Parathyroid adenoma (tissue), 2 donors: ENCODE data around the gene TGFBR1.

Experiments used
- H2AFZ ChIP-seq: fragments of 300-600 bp; sonication (generic); one replicate; pipeline ENCODE4 v1.7.0; 2017; ENCODE audit warnings: antibody characterized with exemption, mild to moderate bottlenecking
- H3K27ac ChIP-seq: fragments of 300-600 bp; sonication (generic); one replicate; pipeline ENCODE4 v1.7.0; 2017
- H3K27me3 ChIP-seq: fragments of 300-600 bp; sonication (generic); one replicate; pipeline ENCODE4 v1.7.0; 2017; ENCODE audit warnings: low read length; ENCODE audit not compliant: control insufficient read depth, insufficient read depth
- H3K36me3 ChIP-seq: fragments of 300-600 bp; sonication (generic); one replicate; pipeline ENCODE4 v1.7.0; 2017; ENCODE audit warnings: low read length; ENCODE audit not compliant: control insufficient read depth, insufficient read depth
- H3K4me1 ChIP-seq: fragments of 300-600 bp; sonication (generic); one replicate; pipeline ENCODE4 v1.7.0; 2017; ENCODE audit warnings: control low read depth
- H3K4me2 ChIP-seq: fragments of 300-600 bp; sonication (generic); one replicate; pipeline ENCODE4 v1.7.0; 2017; ENCODE audit warnings: low read length
- H3K4me3 ChIP-seq: fragments of 300-600 bp; sonication (generic); one replicate; pipeline ENCODE4 v1.7.0; 2017; ENCODE audit warnings: low read depth, low read length
- H3K79me2 ChIP-seq: fragments of 300-600 bp; sonication (generic); one replicate; pipeline ENCODE4 v1.7.0; 2017; ENCODE audit warnings: control low read depth
- H3K9ac ChIP-seq: fragments of 300-600 bp; sonication (generic); one replicate; pipeline ENCODE4 v1.7.0; 2017; ENCODE audit warnings: mild to moderate bottlenecking
- H3K9me3 ChIP-seq: fragments of 300-600 bp; sonication (generic); one replicate; pipeline ENCODE4 v1.7.0; 2017; ENCODE audit warnings: low read length; ENCODE audit not compliant: control insufficient read depth
- CTCF ChIP-seq: fragments of 300-600 bp; sonication (generic); IDR thresholded peaks from one replicate; pipeline ENCODE4 v1.7.0; 2017; ENCODE audit warnings: antibody characterized with exemption, mild to moderate bottlenecking
- donor health status: primary hyperparathyroidism.

Gene TGFBR1

GRCh38 chr9:99184475-99185347, 79.8 kb downstream of the TGFBR1 start:
- Histone ChIP-seq H3K36me3 (no peaks in the 10 kb centered on the region), H3K4me1 (no peaks in the 10 kb centered on the region), H3K27ac (no peak overlapping the region), H3K79me2 (no peaks in the 10 kb centered on the region), H3K27me3 (no peaks in the 10 kb centered on the region), H3K9ac (no peak overlapping the region), H3K9me3 (no peaks in the 10 kb centered on the region), H2AFZ (peak overlapping the region; percentile 65), H3K4me2 (peak overlapping the region; percentile 56), H3K4me3 (no peak overlapping the region)
- peak; percentile 84 for TF ChIP-seq CTCF

GRCh38 chr9:99185348-99185632, 80.4 kb downstream of the TGFBR1 start:
- Histone ChIP-seq H3K4me3 (no peak overlapping the region), H2AFZ (no peak overlapping the region), H3K27me3 (no peaks in the 10 kb centered on the region), H3K9me3 (no peaks in the 10 kb centered on the region), H3K4me1 (no peaks in the 10 kb centered on the region), H3K79me2 (no peaks in the 10 kb centered on the region), H3K27ac (no peak overlapping the region), H3K36me3 (no peaks in the 10 kb centered on the region), H3K4me2 (no peak overlapping the region), H3K9ac (no peak overlapping the region)
- no peak for TF ChIP-seq CTCF

- no peak overlapping the region for H2AFZ ChIP-seq
- no peak overlapping the region for H3K27ac ChIP-seq
- no peaks in the 10 kb centered on the region for H3K36me3 ChIP-seq
- no peak overlapping the region for H3K4me3 ChIP-seq
- no peaks in the 10 kb centered on the region for H3K27me3 ChIP-seq
- no peak for TF ChIP-seq CTCF
- H3K4me1 ChIP-seq = no peaks in the 10 kb centered on the region
- no peak overlapping the region for H3K9ac ChIP-seq
- no peaks in the 10 kb centered on the region for H3K79me2 ChIP-seq
- H3K4me2 ChIP-seq = no peak overlapping the region
- H3K9me3 ChIP-seq = no peaks in the 10 kb centered on the region
Measured at GRCh38 chr9:99185934-99186333, 81.0 kb downstream of the TGFBR1 start.

GRCh38 chr9:99187311-99187710, 82.4 kb downstream of the TGFBR1 start:
- no peak overlapping the region for H3K9ac ChIP-seq
- H3K79me2 ChIP-seq = no peaks in the 10 kb centered on the region
- no peaks in the 10 kb centered on the region for H3K4me1 ChIP-seq
- H2AFZ ChIP-seq = no peak overlapping the region
- no peak overlapping the region for H3K27ac ChIP-seq
- H3K4me3 ChIP-seq = no peak overlapping the region
- no peak overlapping the region for H3K4me2 ChIP-seq
- no peaks in the 10 kb centered on the region for H3K36me3 ChIP-seq
- no peaks in the 10 kb centered on the region for H3K9me3 ChIP-seq
- no peak for TF ChIP-seq CTCF
- no peaks in the 10 kb centered on the region for H3K27me3 ChIP-seq

GRCh38 chr9:99189186-99189585, 84.3 kb downstream of the TGFBR1 start:
- Histone ChIP-seq H3K36me3 (no peaks in the 10 kb centered on the region), H3K4me1 (no peaks in the 10 kb centered on the region), H3K9ac (no peak overlapping the region), H3K79me2 (no peaks in the 10 kb centered on the region), H3K4me3 (no peak overlapping the region), H3K9me3 (no peaks in the 10 kb centered on the region), H3K27me3 (no peaks in the 10 kb centered on the region), H2AFZ (no peak overlapping the region), H3K27ac (no peak overlapping the region), H3K4me2 (no peak overlapping the region)
- TF ChIP-seq CTCF = no peak
